HCT116 (cell line): ENCODE results near the gene NSRP1. TPM values are rescaled to one million over a fixed set of nuclear protein-coding genes. Genes with fewer than 3 reads are reported as not detected.

Experiments
- ATAC-seq: fragments of 200-7000 bp; cut with Tn5 transposase; 2 replicates; pipeline ENCODE4 v1.9.1; 2020; ENCODE audit warnings: mild to moderate bottlenecking, moderate library complexity
- BruUV-seq: library from RNA; stranded (reverse); fragments of 400-500 nt; replicated peaks from 2 replicates; lab custom pipeline; 2021; lab: Mats Ljungman, UMichigan
- CTCF ChIA-PET: fragments of 300-600 bp; sonication (Branson Sonifier 250); formaldehyde crosslinking; loops from one replicate; lab custom pipeline; 2021; ENCODE audit warnings: antibody characterized with exemption; lab: Charles Lee
- POLR2A ChIA-PET: fragments of 300-600, 350-600 bp; sonication (Branson Sonifier 250); formaldehyde crosslinking; loops from one replicate; lab custom pipeline; 2021; ENCODE audit warnings: antibody characterized with exemption; lab: Charles Lee
- RAD21 ChIA-PET, 2 experiments: fragments of 300-600 bp; sonication (Branson Sonifier 250); formaldehyde crosslinking; loops; one replicate each; lab custom pipeline; 2023; ENCODE audit warnings: low total read pairs in 2 of 2; ENCODE audit not compliant: uncharacterized antibody in 2 of 2, unreplicated experiment in 2 of 2, low non-redundant PET in 1 of 2; lab: Charles Lee
- DNase-seq: peaks from one replicate; pipeline ENCODE4 v3.0.0-alpha.2; 2010; ENCODE audit warnings: low read depth, low spot score
- H2AFZ ChIP-seq: fragments of 200-600 bp; shearing (Covaris generic), sonication (generic); 2 replicates; pipeline ENCODE4 v1.6.1; 2017; ENCODE audit warnings: low read depth, mixed run types, mixed read lengths, antibody characterized with exemption, low read length; ENCODE audit not compliant: poor library complexity, severe bottlenecking
- H3K27ac ChIP-seq: 2 replicates; pipeline ENCODE4 v1.5.1; 2012; ENCODE audit warnings: low read depth, low read length
- H3K27me3 ChIP-seq: fragments of 200-600 bp; sonication (generic); 2 replicates; pipeline ENCODE4 v1.6.1; 2016; ENCODE audit warnings: mixed run types, low read length, mixed read lengths; ENCODE audit not compliant: insufficient read depth
- H3K36me3 ChIP-seq, 2 experiments: fragments of 200-500 bp in 1 of 2; fragments of 200-600 bp in 1 of 2; sonication (Bioruptor generic) in 1 of 2; sonication (generic) in 1 of 2; 2 replicates each; pipeline versions ENCODE4 v1.5.1 to v1.6.1; 2014 to 2016; ENCODE audit warnings: low read length in 2 of 2, inconsistent platforms in 1 of 2, mixed read lengths in 1 of 2, mixed run types in 1 of 2; ENCODE audit not compliant: insufficient read depth in 2 of 2, control insufficient read depth in 1 of 2
- H3K4me1 ChIP-seq, 2 experiments: fragments of 200-600 bp in 1 of 2; sonication (generic) in 1 of 2; 2 replicates each; pipeline versions ENCODE4 v1.5.1 to v1.6.1; 2012 to 2017; ENCODE audit warnings: low read length in 2 of 2, inconsistent platforms in 1 of 2, mild to moderate bottlenecking in 1 of 2, mixed read lengths in 1 of 2, mixed run types in 1 of 2, moderate library complexity in 1 of 2; ENCODE audit not compliant: insufficient read depth in 2 of 2, control insufficient read depth in 1 of 2
- H3K4me2 ChIP-seq: fragments of 200-600 bp; sonication (generic); 2 replicates; pipeline ENCODE4 v1.6.1; 2017; ENCODE audit warnings: mixed run types, low read length, mixed read lengths
- H3K4me3 ChIP-seq, 2 experiments: fragments of 200-600 bp in 1 of 2; sonication (generic) in 1 of 2; replicated peaks in 1 of 2; 2 replicates each; pipeline ENCODE4 v1.5.1; 2011 to 2016; ENCODE audit warnings: low read length in 2 of 2, control low read depth in 1 of 2, low read depth in 1 of 2, mild to moderate bottlenecking in 1 of 2, mixed read lengths in 1 of 2, mixed run types in 1 of 2
- H3K79me2 ChIP-seq: fragments of 200-600 bp; sonication (generic); 2 replicates; pipeline ENCODE4 v1.6.1; 2017; ENCODE audit warnings: mild to moderate bottlenecking, mixed run types, low read length, moderate library complexity, mixed read lengths; ENCODE audit not compliant: insufficient read depth
- H3K9ac ChIP-seq: fragments of 200-600 bp; sonication (generic); 2 replicates; pipeline ENCODE4 v1.6.1; 2016; ENCODE audit warnings: low read length, mixed read lengths
- H3K9me2 ChIP-seq: fragments of 200-600 bp; sonication (generic), shearing (Covaris generic); 2 replicates; pipeline ENCODE4 v1.6.1; 2017; ENCODE audit warnings: mixed run types, mild to moderate bottlenecking, moderate library complexity; ENCODE audit not compliant: insufficient read depth
- H3K9me3 ChIP-seq, 2 experiments: fragments of 200-500 bp in 1 of 2; fragments of 200-600 bp in 1 of 2; sonication (Bioruptor generic) in 1 of 2; sonication (generic) in 1 of 2; 2 replicates each; pipeline ENCODE4 v1.6.1; 2014 to 2017; ENCODE audit warnings: low read length in 2 of 2, mixed read lengths in 2 of 2, inconsistent platforms in 1 of 2, low read depth in 1 of 2, mild to moderate bottlenecking in 1 of 2, mixed run types in 1 of 2, moderate library complexity in 1 of 2; ENCODE audit not compliant: control insufficient read depth in 1 of 2, insufficient read depth in 1 of 2
- H4K20me1 ChIP-seq: fragments of 200-600 bp; sonication (generic), shearing (Covaris generic); 2 replicates; pipeline ENCODE4 v1.6.1; 2017; ENCODE audit warnings: mixed run types, mild to moderate bottlenecking, moderate library complexity; ENCODE audit not compliant: insufficient read depth
- CTCF ChIP-seq, 3 experiments: fragments of 200-600 bp in 1 of 3; sonication (generic) in 1 of 3; IDR thresholded peaks in 2 of 3; conservative IDR thresholded peaks in 1 of 3; 2 replicates each; pipeline ENCODE4 v1.5.1; 2012 to 2017; ENCODE audit warnings: low read depth in 2 of 3, low read length in 2 of 3, antibody characterized with exemption in 1 of 3, borderline replicate concordance in 1 of 3, control low read depth in 1 of 3, mild to moderate bottlenecking in 1 of 3, mixed read lengths in 1 of 3, mixed run types in 1 of 3, moderate library complexity in 1 of 3; ENCODE audit not compliant: insufficient read depth in 1 of 3
- EZH2phosphoT487 ChIP-seq: fragments of 200-600 bp; IDR thresholded peaks from 2 replicates; pipeline ENCODE4 v1.6.1; 2018; ENCODE audit warnings: antibody characterized with exemption, borderline replicate concordance
- RAD21 ChIP-seq: IDR thresholded peaks from 2 replicates; pipeline ENCODE4 v1.6.1; 2012; ENCODE audit warnings: low read depth, mild to moderate bottlenecking
- TCF7L2 ChIP-seq: IDR thresholded peaks from 2 replicates; pipeline ENCODE4 v1.7.0; 2011; ENCODE audit warnings: borderline replicate concordance, inconsistent platforms; ENCODE audit not compliant: insufficient read depth, insufficient read length; ENCODE audit errors: extremely low read depth
- YY1 ChIP-seq: IDR thresholded peaks from 2 replicates; pipeline ENCODE4 v1.6.1; 2011; ENCODE audit warnings: low read length, low read depth, moderate library complexity, mild to moderate bottlenecking; ENCODE audit not compliant: insufficient replicate concordance; ENCODE audit errors: extremely low read depth
- intact Hi-C: fragments of 100-400 bp; cut with micrococcal nuclease; formaldehyde crosslinking; loops from 2 replicates; pipeline ENCODE4 v1.10.0; 2022
- total RNA-seq: library from RNA; stranded (reverse); gene quantifications from one replicate; pipeline ENCODE4 v1.2.1, GENCODE V29; 2021; ENCODE audit not compliant: unreplicated experiment

NSRP1 gene
- total RNA-seq, 1 experiment from 2014 or later, result 24.9 TPM

- TF ChIP-seq YY1 (no peak), RAD21 (peak; percentile 93), TCF7L2 (no peak), CTCF (IDR thresholded peaks at IDR 0.05 in 2 of 3, conservative IDR thresholded peaks at IDR 0.05 in 1 of 3; ENCODE audit: borderline replicate concordance in 1 of 3, insufficient read depth in 1 of 3, low read depth in 2 of 3, low read length in 2 of 3) (peak; percentile 62 to 91 (median 85)), EZH2phosphoT487 (no peak)
- peak overlapping the region; percentile 85 for H2AFZ ChIP-seq
- DNase-seq (peak; percentile 54), ATAC-seq (peak; percentile 86)
- intact Hi-C loops, result loop anchor here (1.0 to 2.0 kb wide), 5 partner anchors 67 to 476 kb away; partner anchors contain the start of gene SSH2
- no peaks in the 10 kb centered on the region for H3K9me3 ChIP-seq
- peak overlapping the region; percentile 57 for H3K4me2 ChIP-seq
- H3K79me2 ChIP-seq, result no peaks in the 10 kb centered on the region
- H3K9me2 ChIP-seq, result no peaks in the 10 kb centered on the region
- H3K4me3 ChIP-seq, result no peak overlapping the region
- ChIA-PET RAD21 (interaction anchor here (0.6 to 1.8 kb wide), 8 partner anchors 66 to 454 kb away, joined by 3 to 7 read pairs (median 5); no protein-coding TSS in a partner anchor), CTCF (interaction anchor here (0.6 to 5.7 kb wide), 52 partner anchors 9 to 970 kb away, joined by 3 to 79 read pairs (median 4); partner anchors contain the start of genes ANKRD13B, CORO6, SSH2 and TP53I13), POLR2A (interaction anchor here (0.8 to 1.4 kb wide), 2 partner anchors 64 to 477 kb away, joined by 3 read pairs; no protein-coding TSS in a partner anchor)
- H3K27me3 ChIP-seq, result no peaks in the 10 kb centered on the region
- BruUV-seq, result no TSS peak
- H4K20me1 ChIP-seq, result no peaks in the 10 kb centered on the region
- H3K36me3 ChIP-seq, result no peaks in the 10 kb centered on the region
- peaks cover 0 to 32% of the 10 kb centered on the region in 2 experiments; a peak in 2 of 4 replicates for H3K4me1 ChIP-seq
- no peak overlapping the region for H3K27ac ChIP-seq
- no peak overlapping the region for H3K9ac ChIP-seq
These were observed 23.0 kb upstream of the NSRP1 start for GRCh38 chr17:30093463-30094147.
